ENCODE measurements around the gene CHST13.

CHST13 gene

DNA sequence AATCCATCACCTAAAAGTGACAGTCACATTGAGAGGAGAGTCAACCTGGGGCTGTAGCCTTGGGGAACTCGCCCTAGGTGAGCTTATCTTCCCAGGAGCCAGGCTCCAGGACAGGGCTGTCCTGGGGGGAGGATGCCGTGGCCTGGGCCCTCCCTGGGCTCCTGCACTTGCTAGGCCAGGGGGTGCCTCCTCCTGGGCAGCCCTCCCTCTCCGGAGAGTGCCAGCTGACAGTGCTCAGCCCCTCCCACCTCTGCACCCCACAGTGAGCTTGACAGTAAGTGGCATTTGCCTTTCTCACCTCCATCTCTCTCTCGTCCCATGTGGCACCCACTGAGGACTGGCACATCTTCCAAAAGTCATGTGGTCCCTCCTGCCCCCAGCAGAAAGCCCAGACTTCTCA lies 25.5 kb upstream of the CHST13 start:
- no peak for DNase-seq (ENCODE audit: low spot score)
- TF ChIP-seq, protein P1, sequence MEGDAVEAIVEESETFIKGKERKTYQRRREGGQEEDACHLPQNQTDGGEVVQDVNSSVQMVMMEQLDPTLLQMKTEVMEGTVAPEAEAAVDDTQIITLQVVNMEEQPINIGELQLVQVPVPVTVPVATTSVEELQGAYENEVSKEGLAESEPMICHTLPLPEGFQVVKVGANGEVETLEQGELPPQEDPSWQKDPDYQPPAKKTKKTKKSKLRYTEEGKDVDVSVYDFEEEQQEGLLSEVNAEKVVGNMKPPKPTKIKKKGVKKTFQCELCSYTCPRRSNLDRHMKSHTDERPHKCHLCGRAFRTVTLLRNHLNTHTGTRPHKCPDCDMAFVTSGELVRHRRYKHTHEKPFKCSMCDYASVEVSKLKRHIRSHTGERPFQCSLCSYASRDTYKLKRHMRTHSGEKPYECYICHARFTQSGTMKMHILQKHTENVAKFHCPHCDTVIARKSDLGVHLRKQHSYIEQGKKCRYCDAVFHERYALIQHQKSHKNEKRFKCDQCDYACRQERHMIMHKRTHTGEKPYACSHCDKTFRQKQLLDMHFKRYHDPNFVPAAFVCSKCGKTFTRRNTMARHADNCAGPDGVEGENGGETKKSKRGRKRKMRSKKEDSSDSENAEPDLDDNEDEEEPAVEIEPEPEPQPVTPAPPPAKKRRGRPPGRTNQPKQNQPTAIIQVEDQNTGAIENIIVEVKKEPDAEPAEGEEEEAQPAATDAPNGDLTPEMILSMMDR (IDR thresholded peaks at IDR 0.05; ENCODE audit: borderline replicate concordance, control extremely low read depth, extremely low read depth, insufficient read depth, missing control alignments) = no peak

DNA sequence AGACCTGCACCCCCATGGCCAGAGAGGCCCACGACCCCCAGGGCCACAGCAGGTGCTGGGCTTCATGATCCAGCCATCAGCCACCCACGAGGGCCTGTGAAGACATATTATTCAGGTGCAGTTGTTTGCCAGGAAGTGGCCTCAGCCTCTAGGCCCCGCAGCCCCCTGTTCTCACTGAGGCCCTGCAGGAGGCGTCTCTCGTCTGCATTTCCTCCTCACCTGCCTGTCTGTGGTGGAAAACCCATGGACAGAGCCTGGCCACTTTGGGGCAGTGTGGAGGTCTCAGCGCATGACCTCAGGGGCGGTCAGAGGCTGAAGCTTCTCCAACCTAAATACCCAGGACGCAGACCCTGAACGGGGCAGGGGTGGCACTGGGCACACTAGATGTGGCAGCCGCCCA lies 25.0 kb upstream of the CHST13 start:
- TF ChIP-seq, protein P1 (IDR thresholded peaks at IDR 0.05; ENCODE audit: borderline replicate concordance, control extremely low read depth, extremely low read depth, insufficient read depth, missing control alignments) = no peak
- no peak for DNase-seq (ENCODE audit: low spot score)
- in situ Hi-C loops (cut with MboI; ENCODE audit: low sequenced_read_pairs, unreplicated experiment) = no loop called here

More for the DNA sequence above, 25.5 kb upstream of the CHST13 start:
- in situ Hi-C loops (cut with MboI; ENCODE audit: low sequenced_read_pairs, unreplicated experiment) = no loop called here

DNA sequence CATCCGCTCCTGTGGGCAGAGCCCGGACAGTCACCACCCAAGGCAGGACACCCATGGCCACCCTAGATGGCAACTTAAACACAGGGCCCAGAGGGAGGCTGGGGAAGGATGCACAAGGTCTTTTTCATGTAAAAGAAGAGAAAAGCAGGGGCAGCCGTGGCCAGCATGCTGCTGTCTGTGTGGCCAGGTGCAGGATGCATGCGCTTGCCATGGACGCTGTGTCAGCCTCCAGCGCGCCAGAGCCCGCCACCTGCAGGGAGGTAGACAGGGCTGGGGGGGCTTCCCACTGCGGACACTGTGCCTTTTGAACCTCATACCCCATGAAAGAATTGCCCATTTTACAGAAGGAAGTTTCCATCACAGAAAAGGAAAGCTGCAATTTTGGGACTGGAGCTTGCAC lies 24.6 kb upstream of the CHST13 start:
- TF ChIP-seq, protein P1 (IDR thresholded peaks at IDR 0.05; ENCODE audit: borderline replicate concordance, control extremely low read depth, extremely low read depth, insufficient read depth, missing control alignments) = no peak
- in situ Hi-C loops (cut with MboI; ENCODE audit: low sequenced_read_pairs, unreplicated experiment) = no loop called here
- DNase-seq (ENCODE audit: low spot score) = no peak

DNA sequence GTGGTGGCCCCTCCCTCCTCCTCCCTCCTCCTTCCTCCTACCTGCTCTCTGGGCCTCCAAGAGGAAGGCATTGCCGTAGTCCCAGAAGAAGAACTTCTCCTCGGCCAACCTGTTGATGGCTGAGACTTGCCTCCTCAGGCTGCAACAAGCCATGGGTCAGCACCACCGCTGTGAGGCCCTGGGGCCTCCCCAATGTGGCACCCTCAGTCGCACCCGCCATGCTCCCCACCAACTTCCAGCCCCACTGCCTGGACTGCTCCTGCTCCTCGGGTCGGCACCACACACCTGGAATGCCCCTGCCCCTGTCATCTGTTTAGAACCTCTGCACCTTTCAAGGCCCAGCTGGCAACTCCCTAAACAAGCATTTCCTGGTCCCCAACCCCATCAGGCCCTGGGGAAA lies 23.9 kb upstream of the CHST13 start:
- TF ChIP-seq, protein P1 (IDR thresholded peaks at IDR 0.05; ENCODE audit: borderline replicate concordance, control extremely low read depth, extremely low read depth, insufficient read depth, missing control alignments) = no peak
- in situ Hi-C loops (cut with MboI; ENCODE audit: low sequenced_read_pairs, unreplicated experiment) = no loop called here
- DNase-seq (ENCODE audit: low spot score) = no peak

DNA sequence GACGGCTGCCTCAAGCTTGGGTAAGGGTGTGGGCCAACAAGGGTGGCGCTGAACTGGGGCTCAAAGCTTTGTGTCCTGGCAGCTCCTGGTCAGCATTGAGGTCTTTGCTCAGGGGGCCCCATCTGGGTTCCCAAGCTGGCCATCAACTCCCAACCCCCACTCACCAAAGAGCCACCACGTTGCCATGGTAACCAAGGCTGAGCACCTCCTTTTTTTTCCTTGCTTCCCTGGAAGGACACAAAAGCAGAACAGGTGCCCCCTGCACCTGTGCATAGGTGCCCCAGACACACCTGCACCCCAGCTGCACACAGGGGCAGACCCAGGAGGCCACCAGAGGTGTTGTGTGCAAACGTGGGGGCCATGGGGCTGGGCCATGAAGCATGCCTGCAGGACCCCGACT lies 22.9 kb upstream of the CHST13 start:
- no peak for DNase-seq (ENCODE audit: low spot score)
- TF ChIP-seq, protein P1 (IDR thresholded peaks at IDR 0.05; ENCODE audit: borderline replicate concordance, control extremely low read depth, extremely low read depth, insufficient read depth, missing control alignments) = no peak
- in situ Hi-C loops (cut with MboI; ENCODE audit: low sequenced_read_pairs, unreplicated experiment) = no loop called here

DNA sequence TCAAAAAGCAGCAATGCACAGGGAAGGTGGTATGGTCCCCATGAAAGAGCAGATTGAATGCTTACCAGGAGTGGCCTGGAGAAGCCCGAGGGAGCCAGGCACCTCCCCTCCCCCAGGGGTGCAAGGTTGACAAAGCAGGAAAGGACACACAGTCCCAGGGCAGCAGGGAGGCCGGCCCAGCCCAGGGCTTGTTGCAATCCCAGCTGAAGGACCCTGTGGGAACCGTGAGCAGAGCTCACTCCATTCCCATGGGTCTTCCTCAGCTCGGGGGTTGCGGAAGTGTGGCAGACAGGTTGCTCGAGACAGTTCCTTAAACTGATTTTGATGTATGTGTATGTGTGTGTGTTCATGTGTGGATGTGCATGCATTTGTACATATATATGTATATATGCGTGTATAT lies 22.2 kb upstream of the CHST13 start:
- TF ChIP-seq, protein P1 (IDR thresholded peaks at IDR 0.05; ENCODE audit: borderline replicate concordance, control extremely low read depth, extremely low read depth, insufficient read depth, missing control alignments) = no peak
- no peak for DNase-seq (ENCODE audit: low spot score)
- in situ Hi-C loops (cut with MboI; ENCODE audit: low sequenced_read_pairs, unreplicated experiment) = no loop called here

DNA sequence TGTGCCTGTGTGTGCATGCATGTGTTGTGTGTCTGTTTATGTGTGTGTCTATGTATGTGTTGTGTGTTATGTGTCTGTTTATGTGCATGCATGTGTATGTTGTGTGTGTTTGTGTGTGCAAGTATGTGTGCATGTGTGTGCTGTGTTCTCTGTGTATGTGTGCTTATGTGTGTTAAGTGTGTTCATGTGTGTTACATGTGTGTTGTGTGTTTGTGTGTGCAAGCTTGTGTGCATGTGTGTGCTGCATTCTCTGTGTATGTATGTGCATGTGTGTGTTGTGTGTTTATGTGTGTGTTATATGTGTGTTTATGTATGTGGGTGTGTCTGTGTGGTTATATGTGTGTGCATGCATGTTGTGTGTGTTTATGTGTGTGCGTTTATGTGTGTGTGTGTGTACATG lies 21.3 kb upstream of the CHST13 start:
- no peak for DNase-seq (ENCODE audit: low spot score)

More for the DNA sequence above, 21.3 kb upstream of the CHST13 start:
- TF ChIP-seq, protein P1 (IDR thresholded peaks at IDR 0.05; ENCODE audit: borderline replicate concordance, control extremely low read depth, extremely low read depth, insufficient read depth, missing control alignments) = no peak
- in situ Hi-C loops (cut with MboI; ENCODE audit: low sequenced_read_pairs, unreplicated experiment) = no loop called here
